K562 (cell line): ENCODE measurements around the gene TRIM38. TPM values are rescaled to one million over a fixed set of nuclear protein-coding genes. Genes with fewer than 3 reads are reported as not detected.

Experiments used
- ATAC-seq: fragments of 200-7000 bp; cut with Tn5 transposase; 3 replicates; pipeline ENCODE4 v1.9.1; 2020; ENCODE audit warnings: moderate library complexity
- BruUV-seq: library from RNA; stranded (reverse); fragments of 400-500 nt; replicated peaks from 2 replicates; lab custom pipeline; 2021; lab: Mats Ljungman, UMichigan
- CTCF ChIA-PET: fragments of 300-600 bp; formaldehyde crosslinking; extraction: SDS; loops from one replicate; lab custom pipeline; 2021; ENCODE audit warnings: low intra/inter-chr PET ratio; lab: Yijun Ruan, JAX
- POLR2A ChIA-PET: fragments of 300-600, 350-650 bp; sonication (Branson Sonifier 250); formaldehyde crosslinking; extraction: SDS; loops from one replicate; lab custom pipeline; 2021; ENCODE audit warnings: antibody characterized with exemption, inconsistent platforms; lab: Yijun Ruan, JAX
- DNase-seq, 4 experiments: peaks; one replicate each; pipeline versions ENCODE4 v3.0.0 to v3.0.0-alpha.2; 2011 to 2018; ENCODE audit warnings: low spot score in 3 of 4, mixed read lengths in 3 of 4; ENCODE audit errors: extremely low read depth in 1 of 4
- FAIRE-seq: peaks from 2 replicates; lab custom pipeline; 2011; peaks lifted over from hg19 to GRCh38; lab: Jason Lieb, UNC
- H2AFZ ChIP-seq: 2 replicates; pipeline ENCODE4 v1.6.0; 2011; ENCODE audit warnings: low read depth, low read length, control low read depth, inconsistent platforms
- H3K27ac ChIP-seq: fragments of 200-600 bp; 3 replicates; pipeline ENCODE4 v1.8.0; 2011; ENCODE audit warnings: low read depth, mild to moderate bottlenecking, control low read depth, inconsistent platforms, low read length, moderate library complexity, mixed read lengths; ENCODE audit errors: extremely low read depth
- H3K27me3 ChIP-seq, 2 experiments: fragments of 300-600 bp in 1 of 2; 2 replicates in 1 of 2; 3 replicates in 1 of 2; pipeline versions ENCODE4 v1.6.0 to v1.8.0; 2011; ENCODE audit warnings: inconsistent platforms in 2 of 2, low read length in 2 of 2, mild to moderate bottlenecking in 1 of 2, mixed read lengths in 1 of 2, moderate library complexity in 1 of 2; ENCODE audit not compliant: control insufficient read depth in 2 of 2, insufficient read depth in 2 of 2
- H3K36me3 ChIP-seq: fragments of 300-600 bp; 3 replicates; pipeline ENCODE4 v1.8.0; 2011; ENCODE audit warnings: mild to moderate bottlenecking, low read length, inconsistent platforms; ENCODE audit not compliant: control insufficient read depth, insufficient read depth
- H3K4me1 ChIP-seq, 2 experiments: fragments of 200-600 bp in 1 of 2; replicated peaks in 1 of 2; 2 replicates in 1 of 2; 3 replicates in 1 of 2; pipeline versions ENCODE4 v1.5.1 to v1.8.0; 2011; ENCODE audit warnings: inconsistent platforms in 2 of 2, low read length in 2 of 2, mild to moderate bottlenecking in 1 of 2, mixed read lengths in 1 of 2, moderate library complexity in 1 of 2; ENCODE audit not compliant: control insufficient read depth in 2 of 2, insufficient read depth in 2 of 2
- H3K4me2 ChIP-seq: 2 replicates; pipeline ENCODE4 v1.6.1; 2011; ENCODE audit warnings: low read length, control low read depth, inconsistent platforms, mixed read lengths; ENCODE audit not compliant: insufficient read depth
- H3K4me3 ChIP-seq: fragments of 200-600 bp; sonication (generic), shearing (Covaris generic); 2 replicates; pipeline ENCODE4 v1.5.1; 2016; ENCODE audit warnings: control low read depth, inconsistent platforms
- H3K79me2 ChIP-seq: fragments of 200-600 bp; 3 replicates; pipeline ENCODE4 v1.8.0; 2011; ENCODE audit warnings: low read length, inconsistent platforms; ENCODE audit not compliant: control insufficient read depth, insufficient read depth
- H3K9ac ChIP-seq, 2 experiments: 2 replicates each; pipeline versions ENCODE4 v1.6.0 to v1.6.1; 2011; ENCODE audit warnings: low read depth in 2 of 2, low read length in 2 of 2, control low read depth in 1 of 2, inconsistent platforms in 1 of 2, mild to moderate bottlenecking in 1 of 2, mixed read lengths in 1 of 2; ENCODE audit not compliant: insufficient read depth in 1 of 2
- H3K9me1 ChIP-seq: one replicate; pipeline ENCODE4 v1.6.0; 2011; ENCODE audit warnings: inconsistent platforms, mild to moderate bottlenecking, low read length, moderate library complexity; ENCODE audit not compliant: control insufficient read depth, insufficient read depth
- H3K9me3 ChIP-seq: replicated peaks from 2 replicates; pipeline ENCODE4 v1.5.1; 2011; ENCODE audit warnings: low read depth, low read length, inconsistent platforms; ENCODE audit not compliant: control insufficient read depth, insufficient read depth
- H4K20me1 ChIP-seq: replicated peaks from 2 replicates; pipeline ENCODE4 v1.6.1; 2011; ENCODE audit warnings: low read length, inconsistent platforms, mixed read lengths; ENCODE audit not compliant: control insufficient read depth, insufficient read depth
- ARID4B ChIP-seq: sonication (generic); formaldehyde crosslinking; IDR thresholded peaks from 2 replicates; pipeline ENCODE4 v1.8.0; 2022; ENCODE audit warnings: mild to moderate bottlenecking, missing genetic modification reagents
- EGR1 ChIP-seq: fragments of 450-650 bp; conservative IDR thresholded peaks from 2 replicates; pipeline ENCODE4 v1.6.1; 2017; ENCODE audit warnings: mild to moderate bottlenecking
- NFE2 ChIP-seq: IDR thresholded peaks from 2 replicates; pipeline ENCODE4 v1.6.1; 2014; ENCODE audit warnings: antibody characterized with exemption, low read depth
- REST ChIP-seq, 2 experiments: fragments of 450-650 bp; formaldehyde crosslinking in 1 of 2; IDR thresholded peaks; 2 replicates each; pipeline versions ENCODE4 v1.4.0 to v1.6.1; 2014 to 2020; ENCODE audit warnings: mild to moderate bottlenecking in 2 of 2, borderline replicate concordance in 1 of 2, low read depth in 1 of 2
- WGBS: fragments of 100-300 bp; shearing (Covaris generic); methylation state at CpG from one replicate; pipeline ENCODE4 v1.1.6; 2016; ENCODE audit warnings: low coverage, mixed read lengths; ENCODE audit not compliant: insufficient coverage; ENCODE audit errors: missing lambda C conversion rate; 5-methylcytosine and 5-hydroxymethylcytosine counted together
- in situ Hi-C: fragments of 300-500 bp; cut with MboI; formaldehyde crosslinking; loops from 4 replicates; pipeline ENCODE4 v1.15.0; 2018; ENCODE audit warnings: inconsistent platforms, mixed read lengths
- intact Hi-C: fragments of 100-400 bp; cut with micrococcal nuclease; formaldehyde crosslinking; loops from 2 replicates; pipeline ENCODE4 v1.14.2; 2022
- polyA plus RNA-seq, 8 experiments: library from polyadenylated mRNA; depleted of rRNA in 4 of 8; stranded (reverse) in 5 of 8; unstranded in 3 of 8; fragments of >200 nt; fragmentation: Nextera tagmentation in 2 of 8; fragmentation: Illumina TruSeq in 1 of 8; extraction: Ambion mirVana in 2 of 8; extraction: Trizol in 1 of 8; gene quantifications; 2 replicates each; pipeline versions ENCODE4 v1.2.1 to v1.2.3, GENCODE V29; 2011 to 2014; ENCODE audit warnings: inconsistent platforms in 1 of 8, missing spikeins in 1 of 8
- total RNA-seq, 7 experiments: library from RNA; depleted of rRNA in 6 of 7; stranded (reverse); fragments of >200 nt in 6 of 7; fragmentation: Illumina TruSeq in 2 of 7; extraction: Trizol in 2 of 7; gene quantifications; 2 replicates each; pipeline versions ENCODE4 v1.2.1 to v1.2.3, GENCODE V29; 2011 to 2021; ENCODE audit warnings: low replicate concordance in 1 of 7

The TRIM38 gene
- total and polyA plus RNA-seq, 9 of the 15 experiments (the other 6 are each of a cell fraction or from before 2014, with no cell fraction given): 1.7 to 6.7 (median 6.3) TPM

GRCh38 chr6:25928562-25929324, 33.9 kb upstream of the TRIM38 start:
- H3K4me1 ChIP-seq: no peaks in the 10 kb centered on the region; a peak in 1 of 5 replicates
- POLR2A ChIA-PET: no interaction called here
- no TSS peak for BruUV-seq
- no peaks in the 10 kb centered on the region for H3K9me1 ChIP-seq
- DNase-seq: no peak
- H4K20me1 ChIP-seq: no peaks in the 10 kb centered on the region
- whole genome bisulfite sequencing: 19% methylated on average over 4 of the region's 4 CpGs
- H3K27ac ChIP-seq: no peak overlapping the region
- in situ Hi-C loops: no loop called here
- peaks cover 5 to 16% of the 10 kb centered on the region in 2 experiments; a peak in 4 of 5 replicates for H3K27me3 ChIP-seq
- no peak for ATAC-seq
- no peak overlapping the region for H3K9ac ChIP-seq
- H3K4me2 ChIP-seq: no peak overlapping the region
- intact Hi-C loops: no loop called here
- no peaks in the 10 kb centered on the region for H3K9me3 ChIP-seq
- CTCF ChIA-PET: no interaction called here
- no peak overlapping the region for H2AFZ ChIP-seq
- FAIRE-seq: no peak
- H3K4me3 ChIP-seq: no peak overlapping the region
- no peaks in the 10 kb centered on the region for H3K79me2 ChIP-seq
- H3K36me3 ChIP-seq: no peaks in the 10 kb centered on the region
- TF ChIP-seq ARID4B (CRISPR knock-in tag): no peak
- TF ChIP-seq EGR1: no peak
- no peak for TF ChIP-seq REST (IDR thresholded peaks at IDR 0.05; ENCODE audit: borderline replicate concordance)
- no peak for TF ChIP-seq REST (CRISPR knock-in tag; IDR thresholded peaks at IDR 0.05; ENCODE audit: low read depth)
- no peak for TF ChIP-seq NFE2
